Stimulated activated CD4-positive, alpha-beta T cell treated with anti-CD3 and anti-CD28 coated beads, Interleukin-15, amount 100 ng/mL, for 24 hours (primary cell): ENCODE data around the gene C2CD3.

ENCODE experiments used
- DNase-seq: peaks from one replicate; pipeline ENCODE4 v3.0.0-alpha.2; 2020

The C2CD3 gene

DNA sequence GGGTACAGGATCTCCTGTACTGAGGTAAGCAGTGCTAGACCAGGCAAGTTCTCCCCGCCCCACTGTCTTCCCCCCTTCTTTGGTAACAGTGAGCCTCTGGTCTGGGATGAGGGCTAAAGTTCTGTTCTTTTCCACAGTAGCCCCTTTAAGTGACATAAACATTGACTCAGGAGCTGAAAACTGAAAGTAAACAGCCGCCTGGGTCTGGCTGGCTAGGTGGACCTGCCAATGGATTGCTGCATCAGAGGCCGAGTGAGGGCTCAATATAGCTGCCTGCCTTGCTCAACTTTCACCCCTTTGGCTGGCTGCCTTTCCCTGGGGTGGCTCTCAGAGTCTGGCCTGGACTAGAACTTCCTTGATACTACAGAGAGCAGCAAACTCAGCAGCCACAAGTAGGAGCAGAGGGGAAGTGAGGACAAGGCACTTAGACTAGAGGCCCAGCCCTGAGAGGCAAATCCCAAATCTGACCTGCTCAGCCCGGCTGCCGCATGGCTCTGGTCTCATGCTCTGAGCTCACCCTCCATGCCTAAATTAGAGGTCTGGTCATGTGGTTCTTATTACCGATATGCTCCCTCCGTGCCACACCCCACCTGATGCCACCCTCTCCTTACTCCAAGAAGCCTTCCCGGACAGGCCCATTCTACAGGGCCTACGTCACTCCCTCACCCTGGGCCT lies 152.3 kb downstream of the C2CD3 start:
- DNase-seq: no peak

DNA sequence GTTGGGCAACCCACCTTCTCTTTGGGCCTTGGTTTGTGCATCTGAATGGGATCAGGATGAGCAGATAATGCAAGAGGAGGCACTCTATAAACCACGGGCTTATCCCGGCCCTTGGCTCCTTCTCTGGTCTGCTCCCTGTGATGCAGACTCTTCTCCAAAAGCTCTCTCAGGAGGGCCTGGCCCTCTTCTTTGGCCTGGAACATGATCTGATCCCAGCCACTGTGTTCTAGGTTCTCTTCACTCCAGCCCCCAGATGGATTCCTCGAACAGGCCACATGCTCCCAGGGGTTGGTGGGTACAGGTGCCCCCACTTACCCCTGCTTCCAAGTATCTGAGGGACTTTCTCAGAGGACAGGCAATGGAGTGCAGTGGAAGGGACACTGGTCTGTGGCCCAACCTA lies 153.2 kb downstream of the C2CD3 start:
- no peak for DNase-seq

DNA sequence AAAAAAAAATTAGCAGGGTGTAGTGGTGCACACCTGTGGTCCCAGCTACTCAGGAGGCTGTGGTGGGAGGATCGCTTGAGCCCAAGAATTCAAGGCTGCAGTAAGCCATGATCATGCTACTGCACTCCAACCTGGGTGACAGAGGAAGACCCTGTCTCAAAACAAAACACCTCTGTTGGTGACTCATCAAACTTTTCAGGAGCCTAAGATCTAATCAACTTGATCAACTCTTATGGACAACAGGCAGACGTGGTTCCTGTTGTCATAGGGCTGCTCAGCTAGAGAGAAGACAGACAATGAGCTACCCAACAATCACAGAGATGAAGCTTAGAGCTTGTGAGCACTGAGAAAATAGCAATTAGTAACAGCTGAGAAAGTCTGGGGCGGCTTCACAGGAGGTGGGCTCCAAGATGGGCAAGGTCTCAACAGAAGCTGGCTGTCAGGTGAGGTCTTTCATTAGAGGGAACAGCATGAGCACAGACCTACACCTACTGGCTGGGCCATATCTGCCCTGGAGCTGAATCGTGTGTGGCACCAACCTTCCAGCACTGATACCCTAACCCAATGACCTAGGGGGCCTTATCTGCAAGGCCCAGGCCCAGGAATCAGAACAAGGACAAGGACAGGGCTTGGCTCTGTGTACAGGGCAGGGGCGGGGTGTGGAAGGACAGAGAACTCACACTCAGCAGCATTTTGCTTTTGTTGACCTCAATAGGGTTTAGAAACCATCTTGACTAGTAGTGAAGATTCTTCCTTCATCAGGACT lies 154.7 kb downstream of the C2CD3 start:
- no peak for DNase-seq

DNA sequence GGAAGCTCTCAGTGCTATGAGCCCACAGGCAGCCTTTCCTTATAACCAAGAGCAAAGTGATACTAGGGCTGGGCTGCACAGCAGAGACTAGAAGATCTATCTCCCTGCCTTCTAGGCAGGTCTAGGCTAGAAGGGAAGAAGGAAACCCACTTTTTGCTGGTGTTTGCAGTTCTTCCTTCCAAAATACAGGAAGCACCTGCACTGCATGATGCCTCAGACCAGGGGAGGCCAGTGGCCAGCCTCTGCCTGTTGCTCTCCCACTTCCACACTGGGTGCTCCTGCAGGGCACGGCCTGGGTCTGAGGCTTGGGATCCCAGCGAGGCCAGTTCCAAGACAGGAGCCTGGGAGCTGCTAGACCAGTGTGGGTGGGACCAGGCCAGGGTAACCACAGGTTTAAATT lies 155.9 kb downstream of the C2CD3 start:
- no peak for DNase-seq

DNA sequence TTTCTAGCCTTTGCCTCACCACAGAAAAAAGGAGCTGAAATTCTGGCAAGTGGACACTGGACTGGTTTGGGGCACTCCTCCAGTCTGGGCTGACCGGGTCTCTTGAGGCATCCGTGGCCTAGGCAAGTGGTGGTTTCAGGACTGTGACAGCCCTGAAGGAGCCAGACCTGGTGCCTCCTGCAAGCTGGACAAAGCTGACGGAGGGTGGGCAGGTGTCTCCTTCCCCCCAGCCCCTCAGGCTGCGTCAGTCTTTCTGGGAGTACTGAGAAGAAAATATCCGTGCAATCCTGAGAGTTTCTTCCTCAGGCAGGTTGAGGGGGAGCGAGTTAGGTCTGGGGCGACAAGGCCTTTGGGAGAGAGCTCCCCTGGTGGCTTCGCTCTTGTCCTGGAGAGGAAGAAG lies 157.7 kb downstream of the C2CD3 start:
- no peak for DNase-seq

DNA sequence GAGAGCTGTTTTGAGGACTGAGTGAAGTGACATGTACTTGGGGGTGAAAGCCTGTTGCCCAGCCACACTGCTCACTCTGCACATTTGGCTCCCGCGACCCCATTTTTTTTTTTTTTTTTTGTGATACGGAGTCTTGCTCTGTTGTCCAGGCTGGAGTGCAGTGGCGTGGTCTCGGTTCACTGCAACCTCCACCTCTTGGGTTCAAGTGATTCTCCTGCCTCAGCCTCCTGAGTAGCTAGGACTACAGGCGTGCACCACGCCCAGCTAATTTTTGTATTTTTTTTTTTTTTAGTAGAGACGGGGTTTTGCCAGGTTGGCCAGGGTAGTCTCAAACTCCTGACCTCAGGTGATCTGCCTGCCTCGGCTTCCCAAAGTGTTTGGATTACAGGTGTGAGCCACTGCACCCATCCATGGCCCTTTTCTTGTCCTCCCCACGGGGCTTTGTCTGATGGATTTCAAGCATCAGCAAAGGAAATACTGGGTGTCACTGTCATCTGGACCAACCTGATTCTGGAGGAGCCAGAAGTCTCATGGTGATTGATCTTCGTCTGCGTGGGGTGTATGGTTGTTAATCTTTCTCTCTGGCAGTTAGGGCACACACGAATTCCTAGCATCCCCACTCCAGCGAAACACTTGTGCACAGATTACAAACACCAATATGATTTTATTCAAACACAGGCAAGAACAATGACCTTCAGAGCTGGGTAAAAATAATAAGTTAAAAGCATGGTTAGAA lies 158.6 kb downstream of the C2CD3 start:
- no peak for DNase-seq

DNA sequence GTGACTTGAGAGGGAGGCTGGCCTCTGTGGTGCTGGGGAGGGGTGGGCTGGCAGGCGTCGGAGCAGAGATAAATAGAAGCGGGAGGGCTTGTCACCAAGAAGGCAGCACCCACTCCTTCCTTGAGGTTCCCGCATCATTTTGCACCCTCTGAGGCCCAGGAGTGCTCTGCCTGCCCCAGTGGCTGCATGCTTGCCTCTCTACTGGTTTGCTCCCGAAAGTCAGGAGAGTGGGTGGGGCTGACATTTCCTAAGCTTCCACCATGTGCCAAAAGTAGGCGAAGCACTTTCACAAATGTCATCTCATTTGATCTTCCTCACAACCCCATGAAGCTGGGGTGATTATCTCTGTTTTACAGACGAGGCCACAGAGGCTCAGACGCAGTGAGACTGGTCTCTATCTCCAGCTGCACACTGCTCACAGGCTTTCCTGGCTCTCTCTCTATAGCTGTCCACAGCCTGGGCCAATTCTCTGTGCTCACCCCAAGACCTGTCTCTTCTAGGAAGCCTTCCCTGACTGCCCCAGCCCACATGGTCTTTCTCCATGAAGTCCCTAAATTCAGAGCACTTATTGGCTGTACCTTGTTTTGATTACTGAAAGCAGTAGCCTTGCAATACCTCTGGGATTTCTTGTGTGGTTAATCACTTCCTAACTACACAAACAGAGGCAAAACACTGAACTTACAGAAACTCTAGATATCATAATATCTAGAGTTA lies 159.3 kb downstream of the C2CD3 start:
- peak; percentile 65 for DNase-seq

DNA sequence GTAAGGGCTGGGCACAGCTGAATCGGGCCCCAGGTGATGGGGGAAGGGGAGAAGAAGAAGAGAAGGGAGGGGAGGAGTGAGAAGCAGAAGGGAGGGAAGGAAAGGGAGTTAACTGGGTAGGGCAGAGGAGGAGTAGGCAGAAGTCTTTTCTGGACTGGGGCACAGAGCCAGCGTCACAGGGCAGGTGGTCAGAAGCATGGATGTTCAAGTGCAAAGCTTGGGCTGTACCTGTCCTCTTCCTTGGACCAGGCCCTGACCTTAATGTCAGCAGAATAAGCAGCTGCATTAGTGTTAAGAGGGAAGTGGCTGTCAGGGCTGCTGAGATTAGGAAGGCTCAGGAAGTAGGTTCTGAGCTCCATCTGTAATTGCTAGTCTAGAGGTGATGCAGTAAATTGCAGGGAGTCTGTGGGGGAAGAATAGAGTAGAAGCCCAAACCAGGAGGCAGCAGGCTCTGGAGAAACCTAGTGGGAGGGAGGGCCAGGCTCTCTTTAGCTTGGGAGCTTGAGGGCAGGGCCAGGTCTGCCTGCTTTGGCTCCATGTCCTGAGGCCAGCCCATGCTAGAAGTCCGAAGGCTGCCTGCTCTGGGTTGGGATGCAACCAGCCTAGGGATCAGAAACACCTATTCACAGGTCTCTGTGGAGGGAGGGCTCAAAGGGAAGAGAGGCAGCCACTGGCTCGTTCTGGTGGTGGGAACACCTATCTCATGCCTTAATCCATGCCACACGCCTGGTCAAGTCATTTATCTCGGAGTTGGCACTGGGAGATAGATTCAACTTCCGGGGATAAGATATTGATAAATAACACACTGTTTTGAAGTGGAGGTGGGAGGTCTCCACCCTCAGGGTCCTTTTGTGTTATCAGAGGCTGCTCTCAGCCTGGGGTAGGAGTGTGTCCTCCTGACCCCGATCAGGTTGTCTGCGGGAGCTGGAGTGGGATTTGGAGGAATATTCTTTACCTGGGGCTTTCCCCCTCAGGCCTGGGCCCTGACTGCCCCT lies 160.2 kb downstream of the C2CD3 start:
- DNase-seq: no peak

DNA sequence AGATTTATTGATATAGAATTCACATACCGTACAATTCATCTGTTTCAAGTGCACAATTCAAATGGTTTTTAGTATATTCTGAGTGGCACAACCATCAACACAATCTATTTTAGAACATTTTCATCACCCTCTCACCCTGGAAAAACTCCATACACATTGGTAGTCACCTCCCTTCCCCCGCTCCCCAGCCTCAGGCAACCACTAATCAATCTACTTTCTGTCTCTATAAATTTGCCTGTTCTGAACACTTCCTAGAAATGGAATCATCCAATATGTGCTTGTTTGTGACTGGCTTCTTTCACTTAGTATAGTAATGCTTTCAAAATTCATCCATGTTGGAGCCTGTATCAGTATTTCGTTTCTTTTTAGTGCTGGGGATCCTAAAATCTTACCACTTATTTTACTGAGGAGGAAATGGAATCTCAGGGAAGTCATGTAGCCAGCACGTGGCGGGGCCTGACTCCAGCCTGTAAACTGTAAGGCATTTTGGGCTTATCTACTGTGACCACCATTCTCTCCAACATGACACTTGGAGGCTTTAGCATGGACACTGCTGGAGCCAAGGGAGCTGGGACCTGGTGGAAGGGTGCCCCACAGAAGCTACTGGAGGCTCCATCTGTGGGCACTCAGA lies 161.0 kb downstream of the C2CD3 start:
- DNase-seq: peak; percentile 44

DNA sequence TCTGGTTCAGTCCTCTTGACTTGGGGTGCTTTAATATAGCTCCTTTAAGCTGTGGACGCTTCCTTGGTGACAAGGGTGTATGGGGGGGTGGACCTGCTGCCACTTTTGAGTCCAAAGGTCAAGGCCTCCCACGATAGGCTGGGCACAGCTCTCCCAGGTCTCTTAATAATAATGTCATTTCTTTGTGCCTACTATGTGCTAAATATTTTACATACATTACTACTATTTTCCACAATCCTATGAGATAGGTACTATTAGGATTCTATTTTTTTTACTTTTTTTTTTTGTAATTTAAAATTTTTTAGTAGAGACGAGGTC lies 161.6 kb downstream of the C2CD3 start:
- DNase-seq: no peak

DNA sequence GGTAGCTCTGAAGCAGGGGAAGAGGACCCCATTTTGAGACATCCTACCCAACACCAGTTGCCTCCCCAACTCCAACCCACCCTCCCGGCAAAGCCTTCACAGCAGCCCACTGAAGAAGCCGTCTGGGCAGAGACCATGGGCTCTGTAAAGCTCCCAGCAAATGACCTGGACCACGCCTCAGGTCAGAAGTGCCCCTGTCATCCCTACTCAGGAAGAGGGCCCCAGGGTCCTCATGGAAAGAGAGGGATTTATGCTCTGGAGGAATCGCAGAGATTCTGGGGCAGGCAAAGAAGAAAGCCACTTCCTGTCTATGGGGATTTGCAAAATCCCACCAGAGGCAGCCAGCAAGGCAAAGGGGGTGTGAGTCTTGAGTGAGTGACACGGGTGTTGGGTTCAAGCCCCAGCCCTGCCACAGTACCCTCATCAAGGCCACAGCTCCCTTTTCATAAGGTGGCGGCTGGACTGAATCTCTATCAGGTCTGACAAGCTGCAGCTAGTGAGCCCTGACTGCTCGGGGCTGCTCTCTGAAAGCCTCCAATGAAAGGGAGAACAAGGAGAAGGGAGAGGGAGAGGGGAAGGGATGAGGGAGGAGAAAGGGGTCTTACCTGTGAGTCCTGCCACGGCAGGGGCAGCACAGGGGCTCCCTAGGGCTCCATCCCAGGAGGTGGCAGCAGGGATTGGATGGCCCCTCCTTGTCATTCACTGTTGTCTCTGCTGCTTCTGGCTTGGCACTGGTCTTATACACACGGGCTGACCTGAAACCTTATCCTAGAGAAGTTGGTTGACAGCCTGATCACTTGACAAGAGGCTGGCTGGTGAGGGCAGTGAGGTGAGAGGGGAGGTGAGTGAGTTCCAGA lies 162.2 kb downstream of the C2CD3 start, which contains the start of gene UCP3:
Gene UCP3, minus strand, starts transcription at position 713 of the 857 bp plus-strand sequence. CDS start 2,043 bp downstream, outside the sequence.
- DNase-seq: no peak

DNA sequence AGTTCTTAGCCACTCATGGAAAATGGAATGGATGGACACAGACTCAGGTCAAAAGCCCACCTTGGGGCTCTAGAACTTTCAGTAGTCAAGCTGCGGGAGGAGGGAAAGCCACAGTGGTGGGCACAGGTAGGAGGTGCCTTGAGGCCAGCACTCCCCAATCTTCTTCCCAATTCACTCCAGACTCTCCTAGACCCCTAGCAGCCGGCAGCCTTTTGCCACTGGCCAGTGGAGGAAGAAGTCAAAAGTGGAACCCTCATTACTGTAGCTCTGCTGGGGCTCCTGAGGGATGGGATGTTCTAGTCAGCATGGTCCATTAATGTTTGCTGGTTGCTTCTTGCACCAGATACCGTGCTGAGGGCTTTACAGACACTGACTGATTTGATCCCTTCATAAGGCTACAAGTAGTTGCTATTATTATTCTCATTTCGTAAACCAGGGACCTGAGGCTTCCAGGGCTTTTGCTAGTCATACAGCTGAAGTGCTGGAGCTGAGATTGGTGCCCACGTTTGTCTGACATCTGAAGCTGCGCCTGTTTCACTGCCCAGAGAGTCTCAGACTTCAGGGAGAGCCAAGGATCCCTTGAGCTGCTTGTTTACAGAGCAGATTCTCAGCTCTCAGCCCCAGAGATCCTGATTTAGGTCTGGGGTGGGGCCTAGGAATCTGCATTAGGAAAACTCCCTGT lies 163.0 kb downstream of the C2CD3 start:
- DNase-seq: no peak

DNA sequence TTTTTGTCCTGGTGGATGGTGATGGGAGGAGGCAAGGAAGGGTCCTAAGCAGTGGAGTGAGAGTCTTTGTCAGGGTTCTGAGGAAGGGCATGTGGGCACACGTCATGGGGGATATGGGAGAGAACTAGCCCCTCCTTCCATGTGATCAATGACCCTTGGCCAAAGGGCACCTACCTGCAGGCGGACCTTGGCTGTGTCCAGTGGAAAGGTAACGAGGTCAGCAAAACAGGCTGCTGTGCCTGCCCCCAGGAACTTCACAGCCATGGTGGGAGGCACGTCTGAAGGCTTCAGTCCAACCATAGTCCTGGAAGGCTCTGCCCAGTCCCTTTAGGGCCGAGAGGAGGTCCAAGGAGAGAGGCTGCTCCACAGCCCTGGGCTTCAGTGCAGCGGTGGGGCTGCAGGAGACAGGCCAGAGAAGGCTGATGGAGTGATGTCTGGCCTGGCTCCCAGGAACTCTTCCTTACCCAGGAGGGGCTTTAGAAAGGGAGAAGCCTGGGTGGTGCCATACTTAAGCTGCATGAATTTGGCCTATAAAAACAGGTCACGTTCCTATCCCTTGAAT lies 164.0 kb downstream of the C2CD3 start:
- no peak for DNase-seq

DNA sequence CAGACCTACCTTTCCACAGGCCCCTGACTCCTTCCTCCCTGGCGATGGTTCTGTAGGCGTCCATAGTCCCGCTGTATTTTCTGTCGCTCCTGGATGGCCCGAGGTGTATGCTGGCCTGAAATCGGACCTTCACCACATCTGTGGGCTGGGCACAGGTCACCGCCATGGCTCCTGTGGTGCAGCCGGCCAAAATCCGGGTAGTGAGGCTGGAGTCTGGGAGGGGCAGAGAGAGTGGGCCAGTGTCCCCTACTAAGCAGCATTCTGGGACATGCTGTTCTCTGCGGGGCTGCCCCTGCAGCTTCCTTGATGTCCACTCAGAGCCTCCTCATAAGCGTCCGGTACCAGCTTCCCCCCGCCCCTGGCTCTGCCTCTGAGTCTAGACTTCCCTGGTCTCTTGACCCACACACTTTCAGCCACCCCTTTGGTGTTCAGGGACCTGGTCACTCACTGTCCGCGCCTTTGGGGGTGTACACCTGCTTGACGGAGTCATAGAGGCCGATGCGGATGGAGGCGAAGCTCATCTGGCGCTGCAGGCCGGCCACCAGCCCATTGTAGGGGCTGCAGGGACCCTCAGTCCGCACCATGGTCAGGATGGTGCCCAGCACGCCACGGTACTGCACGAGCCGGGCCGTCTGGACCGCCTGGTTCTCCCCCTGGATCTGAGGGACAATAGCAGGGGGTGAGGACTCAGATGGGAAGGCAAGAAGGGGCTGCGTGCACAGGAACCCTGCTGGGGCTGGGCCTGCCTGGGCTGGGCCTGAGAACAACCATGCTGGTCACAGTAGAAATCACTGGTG lies 164.9 kb downstream of the C2CD3 start:
- DNase-seq: no peak

DNA sequence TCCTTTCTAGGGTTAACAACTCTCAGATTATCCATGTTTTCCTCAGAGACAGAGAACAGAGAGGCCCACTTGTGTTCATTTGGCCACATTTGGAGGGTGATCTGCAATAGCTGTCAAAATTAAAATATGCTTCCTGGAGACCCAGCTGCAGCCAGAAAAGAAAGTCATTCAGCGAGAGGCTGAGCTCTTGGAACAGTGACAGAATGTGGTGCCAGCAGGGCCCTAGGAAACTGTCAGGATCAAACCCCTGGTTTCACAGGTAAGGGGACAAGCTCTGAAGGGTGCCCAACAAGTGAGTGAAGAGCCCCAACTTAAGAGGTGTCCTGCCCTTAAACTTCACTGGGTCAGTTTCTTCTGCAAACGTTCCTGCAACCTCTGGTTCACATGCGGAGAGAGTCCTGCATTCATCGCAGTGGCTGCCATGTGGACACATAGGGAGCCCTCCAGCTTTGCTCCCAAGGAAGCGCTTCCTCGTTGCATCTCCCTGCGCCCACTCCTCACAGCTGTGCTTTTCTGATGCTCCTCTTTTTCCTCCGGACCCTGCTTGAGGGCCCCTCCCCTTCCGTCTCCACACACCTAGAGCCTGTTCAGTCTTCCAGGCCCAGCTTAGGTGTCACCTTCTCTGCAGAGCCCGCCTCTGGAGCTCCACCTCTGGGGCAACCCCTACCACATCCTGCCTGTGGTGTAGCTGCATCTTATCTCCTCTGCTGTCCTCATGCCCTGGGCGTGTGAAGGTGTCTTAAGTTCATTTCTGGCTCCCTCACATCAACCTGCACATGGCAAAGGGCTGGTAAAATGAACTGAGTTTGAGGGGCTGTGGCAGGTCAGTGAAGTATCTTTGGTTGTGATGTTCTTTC lies 165.8 kb downstream of the C2CD3 start:
- DNase-seq: peak; percentile 83

DNA sequence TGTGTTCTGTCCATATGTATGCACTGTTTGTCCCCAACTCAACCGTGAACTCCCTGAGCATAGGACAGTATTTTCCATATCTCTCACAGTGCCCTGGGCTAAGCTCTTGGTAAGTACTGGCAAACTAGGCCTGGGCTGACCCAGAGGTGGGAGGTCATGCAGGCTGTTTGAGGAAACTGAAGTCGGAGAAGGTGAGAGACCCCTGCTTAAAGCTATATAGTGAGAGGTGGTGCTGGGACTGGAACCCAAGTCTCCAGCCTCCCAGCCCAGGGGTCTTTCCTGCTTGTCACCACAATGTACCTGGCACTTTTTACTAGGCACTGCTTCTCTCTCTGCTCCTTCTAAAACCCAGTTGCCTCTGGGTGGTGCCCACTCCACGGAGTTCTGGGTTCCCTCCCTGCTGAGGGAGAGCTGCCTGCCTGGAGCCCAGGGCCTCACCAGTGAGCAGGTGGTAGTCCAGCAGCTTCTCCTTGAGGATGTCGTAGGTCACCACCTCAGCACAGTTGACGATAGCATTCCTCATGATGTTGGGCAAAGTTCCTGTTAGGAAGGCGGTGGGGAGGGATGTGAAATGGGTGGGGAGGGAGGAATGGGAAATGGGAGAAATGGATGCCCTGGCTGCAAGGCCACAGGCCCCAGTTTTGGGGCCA lies 166.6 kb downstream of the C2CD3 start:
- DNase-seq: no peak

DNA sequence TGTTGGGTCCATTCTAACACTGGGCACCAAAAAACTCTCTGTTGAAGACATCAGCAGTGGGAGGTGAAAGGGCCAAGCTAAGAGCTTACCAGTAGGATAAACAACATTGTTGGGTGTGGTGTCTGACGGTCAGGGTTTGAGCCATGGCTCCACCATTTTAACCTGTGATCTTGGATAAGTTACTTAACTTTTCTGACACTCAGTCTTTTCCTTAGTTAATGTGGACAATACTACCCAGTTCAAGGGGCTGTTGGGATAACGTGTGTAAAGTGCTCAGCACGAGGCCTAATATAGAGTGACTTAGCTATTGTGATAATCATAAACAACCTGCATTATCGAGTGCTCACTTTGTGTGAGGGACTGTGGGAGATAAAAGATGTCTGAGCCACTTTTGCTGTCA lies 168.0 kb downstream of the C2CD3 start:
- no peak for DNase-seq
